NCI-H1092 treated with DMSO at 0.1 percent for 48 hours (cell line): Measurements from ENCODE around the gene TEDC1.

Experiments
- DNase-seq: peaks from one replicate; lab custom pipeline; 2025; lab: John Stamatoyannopoulos, UW

Gene TEDC1

GRCh38 chr14:105486163-105486973, 4.7 kb upstream of the TEDC1 start, which contains the start of gene CRIP1:
Gene CRIP1, plus strand, starts transcription at chr14:105486886. Its CDS starts 374 bp downstream, at chr14:105487260.
- no peak for DNase-seq

GRCh38 chr14:105486974-105487448, 4.0 kb upstream of the TEDC1 start:
- DNase-seq = no peak

- no peak for DNase-seq
Measured at GRCh38 chr14:105487449-105487985, 3.5 kb upstream of the TEDC1 start.

- DNase-seq = no peak
Measured at GRCh38 chr14:105487986-105488777, 2.9 kb upstream of the TEDC1 start.

- peak; percentile 59 for DNase-seq
Measured at GRCh38 chr14:105488781-105489541, 2.1 kb upstream of the TEDC1 start.

- peak; percentile 89 for DNase-seq
Measured at GRCh38 chr14:105489542-105490266, 1.3 kb upstream of the TEDC1 start.

GRCh38 chr14:105490267-105490571, 827 bp upstream of the TEDC1 start:
- no peak for DNase-seq

GRCh38 chr14:105491366-105491973, 424 bp downstream of the TEDC1 start:
- DNase-seq = peak; percentile 46

GRCh38 chr14:105492031-105492970, 1.3 kb downstream of the TEDC1 start:
- no peak for DNase-seq

GRCh38 chr14:105492971-105493871, 2.2 kb downstream of the TEDC1 start:
- DNase-seq = no peak

GRCh38 chr14:105493921-105494605, 3.0 kb downstream of the TEDC1 start:
- no peak for DNase-seq

GRCh38 chr14:105494606-105494929, 3.5 kb downstream of the TEDC1 start:
- DNase-seq = no peak

GRCh38 chr14:105495101-105495989, 4.3 kb downstream of the TEDC1 start:
- DNase-seq = no peak

- DNase-seq = no peak
Measured at GRCh38 chr14:105495990-105496830, 5.2 kb downstream of the TEDC1 start.

- no peak for DNase-seq
Measured at GRCh38 chr14:105496831-105497591, 6.0 kb downstream of the TEDC1 start.
